H1 (cell line): Measurements from ENCODE around the gene IRF2BP1. TPM values are rescaled to one million over a fixed set of nuclear protein-coding genes. Genes with fewer than 3 reads are reported as not detected.

Experiments
- CTCF ChIA-PET: fragments of 300-600 bp; sonication (Branson Sonifier 250); formaldehyde crosslinking; loops from one replicate; lab custom pipeline; 2021; ENCODE audit not compliant: partially characterized antibody; lab: Charles Lee
- POLR2A ChIA-PET: fragments of 300-600 bp; sonication (Branson Sonifier 250); formaldehyde crosslinking; loops from one replicate; lab custom pipeline; 2021; ENCODE audit warnings: inconsistent platforms; ENCODE audit not compliant: partially characterized antibody; lab: Charles Lee
- DNase-seq, 2 experiments: peaks; one replicate each; pipeline versions ENCODE4 v3.0.0 to v3.0.0-alpha.2; 2010 to 2022; ENCODE audit warnings: low spot score in 2 of 2, low read depth in 1 of 2, mixed read lengths in 1 of 2
- FAIRE-seq: peaks from 2 replicates; lab custom pipeline; 2011; peaks lifted over from hg19 to GRCh38; lab: Jason Lieb, UNC
- H2AFZ ChIP-seq: 2 replicates; pipeline ENCODE4 v1.8.1; 2012; ENCODE audit warnings: low read length, inconsistent platforms
- H2AK5ac ChIP-seq: 2 replicates; pipeline ENCODE4 v1.6.1; 2013; ENCODE audit warnings: low read depth, low read length
- H2BK120ac ChIP-seq: replicated peaks from 2 replicates; pipeline ENCODE3; 2013; ENCODE audit warnings: low read depth, low read length, inconsistent platforms
- H2BK12ac ChIP-seq: 2 replicates; pipeline ENCODE4 v1.6.1; 2013; ENCODE audit warnings: low read depth, low read length
- H2BK15ac ChIP-seq: 2 replicates; pipeline ENCODE4 v1.6.1; 2013; ENCODE audit warnings: low read length
- H2BK20ac ChIP-seq: 2 replicates; pipeline ENCODE4 v1.6.1; 2013; ENCODE audit warnings: low read length
- H2BK5ac ChIP-seq: 2 replicates; pipeline ENCODE4 v1.6.1; 2013; ENCODE audit warnings: low read depth, low read length
- H3K14ac ChIP-seq: 2 replicates; pipeline ENCODE4 v1.6.1; 2013; ENCODE audit warnings: inconsistent platforms; ENCODE audit not compliant: insufficient read length
- H3K18ac ChIP-seq: 2 replicates; pipeline ENCODE4 v1.6.1; 2013; ENCODE audit warnings: low read length; ENCODE audit errors: extremely low read depth
- H3K23ac ChIP-seq: 2 replicates; pipeline ENCODE4 v1.6.1; 2013; ENCODE audit warnings: inconsistent platforms; ENCODE audit not compliant: insufficient read length
- H3K23me2 ChIP-seq: 2 replicates; pipeline ENCODE4 v1.6.1; 2013; ENCODE audit warnings: low read depth, low read length
- H3K27ac ChIP-seq: 2 replicates; pipeline ENCODE4 v1.6.1; 2011; ENCODE audit warnings: low read depth, low read length, inconsistent platforms
- H3K27me3 ChIP-seq, 4 experiments: replicated peaks in 1 of 4; 1 replicate in 1 of 4; 2 replicates in 3 of 4; pipeline versions ENCODE4 v1.6.1 to v1.8.1; 2011 to 2013; ENCODE audit warnings: low read length in 3 of 4, mild to moderate bottlenecking in 3 of 4, inconsistent platforms in 2 of 4, mixed read lengths in 2 of 4, moderate library complexity in 1 of 4; ENCODE audit not compliant: control insufficient read depth in 3 of 4, insufficient read depth in 3 of 4; ENCODE audit errors: extremely low read depth in 1 of 4
- H3K36me3 ChIP-seq, 4 experiments: 2 replicates each; pipeline versions ENCODE4 v1.6.1 to v1.8.1; 2011 to 2013; ENCODE audit warnings: mild to moderate bottlenecking in 4 of 4, low read length in 3 of 4, moderate library complexity in 2 of 4, control low read depth in 1 of 4, inconsistent platforms in 1 of 4; ENCODE audit not compliant: insufficient read depth in 4 of 4, control insufficient read depth in 2 of 4
- H3K4ac ChIP-seq: replicated peaks from 2 replicates; pipeline ENCODE3; 2013; ENCODE audit warnings: low read length, low read depth, mixed read lengths, inconsistent platforms; ENCODE audit not compliant: insufficient read length
- H3K4me1 ChIP-seq, 4 experiments: replicated peaks in 1 of 4; 1 replicate in 1 of 4; 2 replicates in 3 of 4; pipeline versions ENCODE4 v1.6.1 to v1.8.1; 2011 to 2013; ENCODE audit warnings: low read length in 3 of 4, inconsistent platforms in 2 of 4, mixed read lengths in 1 of 4; ENCODE audit not compliant: insufficient read depth in 4 of 4, control insufficient read depth in 3 of 4
- H3K4me2 ChIP-seq, 2 experiments: 2 replicates each; pipeline versions ENCODE4 v1.6.1 to v1.8.1; 2011 to 2013; ENCODE audit warnings: low read depth in 2 of 2, low read length in 2 of 2, control low read depth in 1 of 2, inconsistent platforms in 1 of 2, mild to moderate bottlenecking in 1 of 2; ENCODE audit not compliant: insufficient read depth in 1 of 2
- H3K4me3 ChIP-seq, 4 experiments: fragments of 200-600, 300-600 bp in 1 of 4; sonication (generic), shearing (Covaris generic), sonication (Bioruptor Twin) in 1 of 4; 2 replicates each; pipeline versions ENCODE4 v1.5.1 to v1.8.1; 2011 to 2016; ENCODE audit warnings: low read length in 4 of 4, low read depth in 3 of 4, control low read depth in 2 of 4, inconsistent platforms in 2 of 4, mild to moderate bottlenecking in 2 of 4, mixed read lengths in 1 of 4, moderate library complexity in 1 of 4; ENCODE audit not compliant: insufficient read depth in 2 of 4; ENCODE audit errors: extremely low read depth in 1 of 4
- H3K56ac ChIP-seq: replicated peaks from 2 replicates; pipeline ENCODE3; 2013; ENCODE audit warnings: low read depth, mild to moderate bottlenecking, mixed read lengths, low read length, inconsistent platforms; ENCODE audit not compliant: insufficient read length
- H3K79me1 ChIP-seq: 2 replicates; pipeline ENCODE4 v1.6.1; 2013; ENCODE audit warnings: low read depth, low read length, control low read depth
- H3K79me2 ChIP-seq, 2 experiments: 2 replicates each; pipeline versions ENCODE4 v1.6.1 to v1.8.1; 2012 to 2013; ENCODE audit warnings: low read length in 2 of 2, mild to moderate bottlenecking in 2 of 2, inconsistent platforms in 1 of 2; ENCODE audit not compliant: insufficient read depth in 2 of 2, control insufficient read depth in 1 of 2
- H3K9ac ChIP-seq, 4 experiments: replicated peaks in 1 of 4; 1 replicate in 1 of 4; 2 replicates in 3 of 4; pipeline versions ENCODE4 v1.6.1 to v1.8.1; 2011 to 2013; ENCODE audit warnings: low read depth in 3 of 4, low read length in 3 of 4, control low read depth in 2 of 4, mild to moderate bottlenecking in 2 of 4, moderate library complexity in 2 of 4, inconsistent platforms in 1 of 4; ENCODE audit errors: extremely low read depth in 1 of 4
- H3K9me3 ChIP-seq, 2 experiments: 2 replicates each; pipeline versions ENCODE4 v1.6.1 to v1.8.1; 2012 to 2013; ENCODE audit warnings: mild to moderate bottlenecking in 2 of 2, moderate library complexity in 2 of 2, control low read depth in 1 of 2, inconsistent platforms in 1 of 2, low read depth in 1 of 2, low read length in 1 of 2, mixed read lengths in 1 of 2; ENCODE audit not compliant: insufficient read depth in 2 of 2
- H4K20me1 ChIP-seq, 2 experiments: replicated peaks in 1 of 2; 2 replicates each; pipeline versions ENCODE3 to v1.8.1; 2011 to 2013; ENCODE audit warnings: inconsistent platforms in 2 of 2, low read length in 2 of 2, mild to moderate bottlenecking in 1 of 2; ENCODE audit not compliant: insufficient read depth in 2 of 2, control insufficient read depth in 1 of 2
- H4K5ac ChIP-seq: 2 replicates; pipeline ENCODE4 v1.6.1; 2013; ENCODE audit warnings: low read length, low read depth, mixed read lengths, inconsistent platforms; ENCODE audit not compliant: insufficient read length
- H4K8ac ChIP-seq: 2 replicates; pipeline ENCODE4 v1.8.0; 2013; ENCODE audit warnings: mild to moderate bottlenecking, moderate library complexity, low read length, inconsistent platforms; ENCODE audit not compliant: insufficient read depth; ENCODE audit errors: extremely low read depth
- H4K91ac ChIP-seq: replicated peaks from 2 replicates; pipeline ENCODE3; 2013; ENCODE audit warnings: low read length, mixed read lengths, inconsistent platforms; ENCODE audit not compliant: insufficient read length
- BACH1 ChIP-seq: IDR thresholded peaks from 2 replicates; pipeline ENCODE4 v1.6.1; 2012; ENCODE audit warnings: low read length, improper control_type of control experiment
- CREB1 ChIP-seq: IDR thresholded peaks from 2 replicates; pipeline ENCODE4 v1.6.1; 2012; ENCODE audit warnings: inconsistent platforms
- EGR1 ChIP-seq: IDR thresholded peaks from 2 replicates; pipeline ENCODE4 v1.6.1; 2011; ENCODE audit warnings: low read depth, low read length, borderline replicate concordance
- FOSL1 ChIP-seq: IDR thresholded peaks from 2 replicates; pipeline ENCODE4 v1.6.1; 2011; ENCODE audit warnings: mild to moderate bottlenecking, low read depth, low read length, moderate library complexity; ENCODE audit not compliant: insufficient read depth
- GTF2F1 ChIP-seq: IDR thresholded peaks from 2 replicates; pipeline ENCODE4 v1.6.1; 2012; ENCODE audit warnings: low read depth, low read length, improper control_type of control experiment, borderline replicate concordance
- RBBP5 ChIP-seq: IDR thresholded peaks from 2 replicates; pipeline ENCODE4 v1.7.1; 2012; ENCODE audit warnings: low read depth, mild to moderate bottlenecking, inconsistent platforms, low read length, moderate library complexity, borderline replicate concordance
- SP1 ChIP-seq: IDR thresholded peaks from 2 replicates; pipeline ENCODE4 v1.6.1; 2011; ENCODE audit warnings: low read depth, low read length
- YY1 ChIP-seq: IDR thresholded peaks from 2 replicates; pipeline ENCODE4 v1.6.1; 2011; ENCODE audit warnings: low read depth, mild to moderate bottlenecking, low read length
- whole genome bisulfite sequencing, 2 experiments: shearing (Covaris generic) in 1 of 2; methylation state at CpG; one replicate each; pipeline versions ENCODE4 v1.1.6 to v1.1.7; 2013 to 2015; ENCODE audit warnings: low lambda C conversion rate in 2 of 2, mixed read lengths in 2 of 2, inconsistent platforms in 1 of 2, low coverage in 1 of 2, missing lambda C conversion rate in 1 of 2; ENCODE audit not compliant: insufficient replicate concordance in 2 of 2, insufficient coverage in 1 of 2, insufficient read length in 1 of 2; ENCODE audit errors: extremely low coverage in 1 of 2, missing lambda C conversion rate in 1 of 2; 5-methylcytosine and 5-hydroxymethylcytosine counted together
- polyA plus RNA-seq, 7 experiments: library from polyadenylated mRNA; depleted of rRNA in 3 of 7; stranded (reverse) in 5 of 7; unstranded in 2 of 7; fragments of >200 nt in 5 of 7; fragments of 200-250 nt in 2 of 7; gene quantifications; 1 replicate in 5 of 7; 2 replicates in 1 of 7; 4 replicates in 1 of 7; pipeline versions ENCODE4 v1.2.1 to v1.2.3, GENCODE V29; 2011 to 2013; ENCODE audit warnings: missing spikeins in 2 of 7, mixed read lengths in 2 of 7
- total RNA-seq: library from RNA; stranded (reverse); fragmentation: NEBNext Ultra II Directional; extraction: Animal tissue kit (Norgen Biotek cat#: 25700); gene quantifications from 2 replicates; pipeline ENCODE4 v1.2.1, GENCODE V29; 2021

Gene IRF2BP1
- total and polyA plus RNA-seq, 2 of the 8 experiments (the other 6 are each of a cell fraction or from before 2014, with no cell fraction given): 12.1 to 24.4 TPM

- POLR2A ChIA-PET: interaction anchor here (1.1 to 3.8 kb wide), 8 partner anchors 10 to 35 kb away, joined by 3 to 19 read pairs (median 6); partner anchors contain the start of genes FOXA3 and SYMPK
- Histone ChIP-seq H2BK15ac (no peak overlapping the region), H3K9ac (no peak overlapping the region), H4K91ac (no peak overlapping the region), H2AK5ac (no peak overlapping the region), H3K23ac (no peak overlapping the region), H2BK20ac (no peak overlapping the region), H3K14ac (no peak overlapping the region), H2BK12ac (no peak overlapping the region), H3K36me3 (peaks cover 36 to 66% (median 52%) of the 10 kb centered on the region in 4 experiments), H3K79me2 (peaks cover 0 to 17% of the 10 kb centered on the region in 2 experiments; a peak in 2 of 4 replicates), H3K79me1 (0 out of 2 replicates have a peak, but pooled peaks cover 4% of the 10 kb centered on the region), H3K18ac (no peak overlapping the region), H3K4me2 (no peak overlapping the region), H2AFZ (no peak overlapping the region), H3K23me2 (no peaks in the 10 kb centered on the region), H4K8ac (no peak overlapping the region), H3K4ac (no peak overlapping the region), H3K9me3 (no peaks in the 10 kb centered on the region), H3K27ac (no peak overlapping the region), H2BK5ac (no peak overlapping the region)
- 99% methylated on average over 10 of the region's 10 CpGs; no CpG with 5 or more reads in 1 of the 2 experiments for WGBS, 2 experiments
- no peak for FAIRE-seq
- no peak for DNase-seq
- TF ChIP-seq CREB1 (no peak), FOSL1 (no peak), EGR1 (no peak), BACH1 (no peak), YY1 (no peak), GTF2F1 (no peak), SP1 (no peak), RBBP5 (no peak)
- TF ChIP-seq, all 59 proteins: peak for 0
- CTCF ChIA-PET: interaction anchor here (1.5 to 2.6 kb wide), 2 partner anchors 32 to 35 kb away, joined by 9 to 13 read pairs; no protein-coding TSS in a partner anchor
- Histone ChIP-seq H3K4me3 (no peak overlapping the region), H3K4me1 (no peaks in the 10 kb centered on the region), H3K27me3 (no peaks in the 10 kb centered on the region; a peak in 1 of 7 replicates), H2BK120ac (no peak overlapping the region), H3K56ac (no peak overlapping the region), H4K5ac (no peak overlapping the region), H4K20me1 (peaks cover 6 to 23% of the 10 kb centered on the region in 2 experiments)
Observed at GRCh38 chr19:45852145-45852750, 33.7 kb downstream of the IRF2BP1 start.
